ENCODE results near the gene BGLAP. TPM values are rescaled to one million over a fixed set of nuclear protein-coding genes. Genes with fewer than 3 reads are reported as not detected.

Gene BGLAP
- total RNA-seq, 6 experiments from 2014 or later: 0.44 to 1.5 (median 1.2) TPM; not detected in 2

DNA sequence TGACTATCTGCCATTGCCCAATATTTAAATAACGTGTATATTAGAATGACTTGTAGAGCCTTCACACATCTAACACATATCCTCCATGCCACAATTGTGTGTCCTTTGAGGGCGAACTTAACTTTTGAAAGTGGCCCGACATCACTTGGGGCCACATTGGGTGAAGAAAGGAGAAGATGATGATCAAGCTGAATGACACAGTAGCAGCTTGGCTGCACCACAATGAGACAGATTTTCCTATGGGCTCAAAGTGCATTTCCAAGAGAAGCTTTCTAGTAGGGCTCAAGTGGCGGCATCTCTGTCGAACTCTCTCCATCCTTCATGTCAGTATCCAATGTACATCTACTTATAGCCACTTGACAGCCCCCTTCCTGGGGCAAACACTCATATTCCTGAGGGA lies 3.7 kb upstream of the BGLAP start:
- Histone ChIP-seq H3K27me3 (no peaks in the 10 kb centered on the region), H3K4me3 (no peak overlapping the region), H3K36me3 (peaks cover 0 to 49% (median 23%) of the 10 kb centered on the region in 4 donors), H3K4me1 (no peaks in the 10 kb centered on the region), H3K9me3 (no peaks in the 10 kb centered on the region), H3K27ac (no peak overlapping the region)
- ATAC-seq (no peak), DNase-seq (no peak)
- WGBS (ENCODE audit: insufficient coverage, low coverage, low lambda C conversion rate, missing lambda C conversion rate): 86% methylated on average over 4 of the region's 5 CpGs
- intact Hi-C loops (cut with DNase I): no loop called here
- TF ChIP-seq, protein P1, sequence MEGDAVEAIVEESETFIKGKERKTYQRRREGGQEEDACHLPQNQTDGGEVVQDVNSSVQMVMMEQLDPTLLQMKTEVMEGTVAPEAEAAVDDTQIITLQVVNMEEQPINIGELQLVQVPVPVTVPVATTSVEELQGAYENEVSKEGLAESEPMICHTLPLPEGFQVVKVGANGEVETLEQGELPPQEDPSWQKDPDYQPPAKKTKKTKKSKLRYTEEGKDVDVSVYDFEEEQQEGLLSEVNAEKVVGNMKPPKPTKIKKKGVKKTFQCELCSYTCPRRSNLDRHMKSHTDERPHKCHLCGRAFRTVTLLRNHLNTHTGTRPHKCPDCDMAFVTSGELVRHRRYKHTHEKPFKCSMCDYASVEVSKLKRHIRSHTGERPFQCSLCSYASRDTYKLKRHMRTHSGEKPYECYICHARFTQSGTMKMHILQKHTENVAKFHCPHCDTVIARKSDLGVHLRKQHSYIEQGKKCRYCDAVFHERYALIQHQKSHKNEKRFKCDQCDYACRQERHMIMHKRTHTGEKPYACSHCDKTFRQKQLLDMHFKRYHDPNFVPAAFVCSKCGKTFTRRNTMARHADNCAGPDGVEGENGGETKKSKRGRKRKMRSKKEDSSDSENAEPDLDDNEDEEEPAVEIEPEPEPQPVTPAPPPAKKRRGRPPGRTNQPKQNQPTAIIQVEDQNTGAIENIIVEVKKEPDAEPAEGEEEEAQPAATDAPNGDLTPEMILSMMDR (IDR thresholded peaks at IDR 0.05): no peak
- no peak for TF ChIP-seq POLR2A (IDR thresholded peaks at IDR 0.05)

DNA sequence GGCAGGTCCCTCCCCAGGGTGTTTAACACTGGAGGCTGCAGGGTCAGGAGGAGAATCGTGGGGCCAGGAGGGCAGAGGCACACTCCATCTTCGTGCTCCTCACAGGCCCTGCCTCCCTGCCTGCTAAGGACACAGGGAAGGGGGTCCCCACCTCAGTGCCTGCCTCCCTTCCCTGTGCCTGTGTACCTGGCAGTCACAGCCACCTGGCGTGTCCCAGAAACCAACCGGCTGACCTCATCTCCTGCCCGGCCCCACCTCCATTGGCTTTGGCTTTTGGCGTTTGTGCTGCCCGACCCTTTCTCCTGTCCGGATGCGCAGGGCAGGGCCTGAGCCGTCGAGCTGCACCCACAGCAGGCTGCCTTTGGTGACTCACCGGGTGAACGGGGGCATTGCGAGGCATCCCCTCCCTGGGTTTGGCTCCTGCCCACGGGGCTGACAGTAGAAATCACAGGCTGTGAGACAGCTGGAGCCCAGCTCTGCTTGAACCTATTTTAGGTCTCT lies 623 bp upstream of the BGLAP start:
- Histone ChIP-seq H3K4me3 (no peak overlapping the region), H3K4me1 (peaks cover 0 to 10% (median 0%) of the 10 kb centered on the region in 4 donors), H3K27me3 (no peaks in the 10 kb centered on the region), H3K36me3 (peaks cover 0 to 32% (median 16%) of the 10 kb centered on the region in 4 donors), H3K9me3 (no peaks in the 10 kb centered on the region), H3K27ac (no peak overlapping the region)
- TF ChIP-seq, protein P1 (IDR thresholded peaks at IDR 0.05): no peak
- no peak for TF ChIP-seq POLR2A (IDR thresholded peaks at IDR 0.05)
- WGBS (ENCODE audit: insufficient coverage, low coverage, low lambda C conversion rate, missing lambda C conversion rate): 20% methylated on average over 1 of the region's 15 CpGs
- DNase-seq: no peak
- no peak for ATAC-seq
- intact Hi-C loops (cut with DNase I): loop anchor here in 1 of 2 donors (10.0 kb wide), 1 partner anchor 107 kb away; no protein-coding TSS in a partner anchor

DNA sequence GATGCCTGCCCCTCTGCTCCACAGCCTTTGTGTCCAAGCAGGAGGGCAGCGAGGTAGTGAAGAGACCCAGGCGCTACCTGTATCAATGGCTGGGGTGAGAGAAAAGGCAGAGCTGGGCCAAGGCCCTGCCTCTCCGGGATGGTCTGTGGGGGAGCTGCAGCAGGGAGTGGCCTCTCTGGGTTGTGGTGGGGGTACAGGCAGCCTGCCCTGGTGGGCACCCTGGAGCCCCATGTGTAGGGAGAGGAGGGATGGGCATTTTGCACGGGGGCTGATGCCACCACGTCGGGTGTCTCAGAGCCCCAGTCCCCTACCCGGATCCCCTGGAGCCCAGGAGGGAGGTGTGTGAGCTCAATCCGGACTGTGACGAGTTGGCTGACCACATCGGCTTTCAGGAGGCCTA lies 754 bp downstream of the BGLAP start:
- peaks cover 0 to 10% (median 0%) of the 10 kb centered on the region in 4 donors for H3K4me1 ChIP-seq
- no peaks in the 10 kb centered on the region for H3K27me3 ChIP-seq
- TF ChIP-seq, protein P1 (IDR thresholded peaks at IDR 0.05): no peak
- no peak for TF ChIP-seq POLR2A (IDR thresholded peaks at IDR 0.05)
- ATAC-seq: no peak
- DNase-seq: no peak
- peaks cover 0 to 20% (median 8%) of the 10 kb centered on the region in 4 donors for H3K36me3 ChIP-seq
- intact Hi-C loops (cut with DNase I): loop anchor here in 1 of 2 donors (10.0 kb wide), 1 partner anchor 108 kb away; no protein-coding TSS in a partner anchor
- WGBS (ENCODE audit: insufficient coverage, low coverage, low lambda C conversion rate, missing lambda C conversion rate): 100% methylated on average over 1 of the region's 10 CpGs
- no peak overlapping the region for H3K27ac ChIP-seq
- H3K9me3 ChIP-seq: no peaks in the 10 kb centered on the region
- H3K4me3 ChIP-seq: no peak overlapping the region

DNA sequence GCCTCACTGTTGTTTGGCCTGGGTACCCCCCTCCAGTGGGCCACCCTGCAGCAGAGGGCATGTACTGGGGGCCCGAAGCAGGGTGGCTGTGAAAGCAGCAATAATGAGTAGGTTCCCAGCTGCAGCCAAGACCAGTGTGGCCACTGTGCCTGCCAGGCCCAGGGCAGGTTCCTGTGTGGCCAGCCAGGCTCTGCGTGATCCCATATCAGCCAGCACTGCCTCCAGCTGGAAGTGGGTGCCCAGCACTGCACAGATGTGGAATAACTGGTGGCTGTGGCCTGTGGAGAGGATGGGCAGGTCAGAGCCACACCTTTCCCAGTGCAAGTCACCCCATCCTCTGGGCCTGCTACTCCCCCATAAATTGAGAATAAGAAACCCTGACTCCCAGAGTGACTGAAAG lies 2.1 kb downstream of the BGLAP start:
- H3K4me3 ChIP-seq: no peak overlapping the region
- ATAC-seq: peak in 2 of 4 donors; percentile 13 to 18
- no peak overlapping the region for H3K27ac ChIP-seq
- H3K36me3 ChIP-seq: peaks cover 0 to 8% (median 3%) of the 10 kb centered on the region in 4 donors
- no peak for TF ChIP-seq POLR2A (IDR thresholded peaks at IDR 0.05)
- TF ChIP-seq, protein P1 (IDR thresholded peaks at IDR 0.05): no peak
- DNase-seq: no peak
- no peaks in the 10 kb centered on the region for H3K9me3 ChIP-seq
- H3K4me1 ChIP-seq: peaks cover 0 to 10% (median 0%) of the 10 kb centered on the region in 4 donors
- no CpG with 5 or more reads among the region's 2 CpGs for WGBS (ENCODE audit: insufficient coverage, low coverage, low lambda C conversion rate, missing lambda C conversion rate)
- intact Hi-C loops (cut with DNase I): loop anchor here in 1 of 2 donors (10.0 kb wide), 1 partner anchor 109 kb away; no protein-coding TSS in a partner anchor
- H3K27me3 ChIP-seq: no peaks in the 10 kb centered on the region
